Subcutaneous preadipocyte (primary cell): ENCODE data around the gene RNF40. TPM values are rescaled to one million over a fixed set of nuclear protein-coding genes. Genes with fewer than 3 reads are reported as not detected.

ENCODE experiments used
- small RNA-seq: library from RNA; depleted of rRNA; stranded (forward); fragments of <200 nt; gene quantifications from one replicate; pipeline ENCODE3, GENCODE V24; 2012
- total RNA-seq: library from RNA; depleted of rRNA; stranded (reverse); fragments of >200 nt; gene quantifications from 2 replicates; pipeline ENCODE4 v1.2.3, GENCODE V29; 2012

The RNF40 gene
- total RNA-seq, result 63.6 and 90.5 TPM in 2 replicates

DNA sequence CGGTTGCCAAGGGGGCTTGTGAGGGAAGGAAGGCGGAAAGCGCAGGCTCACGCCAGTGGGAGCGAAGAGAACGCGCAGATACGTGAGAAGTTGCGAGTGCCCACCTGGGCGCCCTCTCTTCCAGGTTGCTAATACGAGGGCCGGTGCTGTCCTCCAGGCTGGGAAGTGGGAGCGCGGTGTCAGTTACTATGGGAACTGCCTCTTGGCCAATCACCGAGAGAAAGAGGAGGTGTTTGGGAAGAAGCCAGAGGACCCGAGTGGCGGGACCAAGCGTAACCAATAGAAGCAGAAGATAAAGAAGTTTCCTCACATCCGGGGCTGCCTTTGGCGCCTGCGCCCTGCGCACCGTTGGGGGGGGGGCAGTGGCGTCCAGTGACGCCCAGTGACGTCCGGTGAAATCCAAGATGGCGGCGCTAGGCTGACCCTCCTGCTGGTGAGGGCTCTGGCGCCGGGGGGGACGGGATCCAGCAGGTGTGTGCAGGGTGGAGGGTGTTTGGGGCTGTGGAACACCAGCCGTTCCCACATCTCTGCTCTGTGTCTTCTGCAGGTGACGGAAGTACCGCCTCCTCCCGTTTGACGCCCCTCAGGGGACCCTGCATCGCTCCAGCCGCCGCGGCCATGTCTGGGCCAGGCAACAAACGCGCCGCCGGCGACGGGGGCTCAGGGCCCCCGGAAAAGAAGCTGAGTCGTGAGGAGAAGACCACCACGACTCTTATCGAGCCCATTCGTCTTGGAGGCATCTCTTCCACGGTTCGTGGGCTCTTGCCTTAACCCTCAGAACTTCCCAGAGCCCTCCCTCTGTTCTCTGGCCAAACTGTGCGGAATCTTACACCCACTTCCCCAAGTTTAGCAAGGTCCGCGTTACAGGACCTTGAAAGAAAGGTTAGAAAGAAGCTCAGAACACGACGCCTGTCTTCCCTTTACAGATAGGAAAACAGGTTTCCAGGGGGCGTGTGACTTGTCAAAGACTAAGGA lies at the start of gene RNF40, which contains the start of gene CFAP119:
Gene RNF40 (plus strand): TSS at position 395 of the 975 bp plus-strand sequence. CDS start 224 bp downstream, at position 619.
Gene CFAP119 (minus strand): TSS at position 135 of the 975 bp plus-strand sequence. CDS start 314 bp downstream, outside the sequence.

GRCh38 chr16:30747799-30748633 lies 14.1 kb upstream of the RNF40 start, which contains the start of gene PHKG2:
Gene PHKG2, plus strand, starts transcription at chr16:30748425. Its CDS starts 396 bp downstream, at chr16:30748821.

GRCh38 chr16:30786936-30787612 lies 25.0 kb downstream of the RNF40 start, which contains the start of gene ZNF629:
Gene ZNF629, minus strand, starts transcription at chr16:30787205. Its CDS starts 2,723 bp downstream, at chr16:30784482.

Small RNA genes within 50 kb of the gene (small RNA-seq; reads per million reads assigned to genes)
- gene RF00017, result not detected

Other genes starting within 250 kb of the RNF40 start
- 18.0 and 20.5 TPM in 2 replicates for gene ZNF768, start 235.8 kb upstream of the RNF40 start, total RNA-seq
- gene ZNF747, start 227.5 kb upstream of the RNF40 start, total RNA-seq, result 8.1 and 8.4 TPM in 2 replicates
- gene ZNF764, start 203.9 kb upstream of the RNF40 start, total RNA-seq, result 4.8 and 7.6 TPM in 2 replicates
- 4.9 and 8.5 TPM in 2 replicates for gene ZNF688, start 190.6 kb upstream of the RNF40 start, total RNA-seq
- 9.4 and 11.4 TPM in 2 replicates for gene ZNF785, start 176.6 kb upstream of the RNF40 start, total RNA-seq
- gene ZNF689, start 151.9 kb upstream of the RNF40 start, total RNA-seq, result 5.1 and 5.5 TPM in 2 replicates
- gene PRR14, start 111.4 kb upstream of the RNF40 start, total RNA-seq, result 5.9 and 7.8 TPM in 2 replicates
- 13.2 and 32.6 TPM in 2 replicates for gene FBRS, start 103.9 kb upstream of the RNF40 start, total RNA-seq
- gene SRCAP, start 63.2 kb upstream of the RNF40 start, total RNA-seq, result 14.0 and 19.4 TPM in 2 replicates
- 18.0 and 20.5 TPM in 2 replicates for gene PHKG2, start 13.9 kb upstream of the RNF40 start, total RNA-seq
- gene CFAP119, start 260 bp upstream of the RNF40 start, total RNA-seq, result 1.5 and 2.5 TPM in 2 replicates
- gene ZNF629, start 24.9 kb downstream of the RNF40 start, total RNA-seq, result 13.6 and 14.1 TPM in 2 replicates
- 34.0 and 37.5 TPM in 2 replicates for gene BCL7C, start 131.8 kb downstream of the RNF40 start, total RNA-seq
- gene CTF1, start 134.3 kb downstream of the RNF40 start, total RNA-seq, result 0.59 and 1.1 TPM in 2 replicates
- gene FBXL19, start 161.2 kb downstream of the RNF40 start, total RNA-seq, result 14.3 and 26.0 TPM in 2 replicates
- gene ORAI3, start 186.7 kb downstream of the RNF40 start, total RNA-seq, result 38.3 and 41.5 TPM in 2 replicates
- 2.2 and 3.9 TPM in 2 replicates for gene SETD1A, start 195.4 kb downstream of the RNF40 start, total RNA-seq
- gene HSD3B7, start 222.9 kb downstream of the RNF40 start, total RNA-seq, result 100 and 164 TPM in 2 replicates
- 0.98 and 1.1 TPM in 2 replicates for gene STX1B, start 248.3 kb downstream of the RNF40 start, total RNA-seq